ENCODE measurements around the gene COPZ1. TPM values are rescaled to one million over a fixed set of nuclear protein-coding genes. Genes with fewer than 3 reads are reported as not detected.
"Not testable (repeated sequence)": the region's sequence is repeated elsewhere in the genome, so short reads cannot be mapped to it uniquely, and the experiment has no call there.

Gene COPZ1
- total RNA-seq, 1 experiment from 2014 or later: 117 TPM

GRCh38 chr12:54337280-54337842 lies 12.4 kb downstream of the COPZ1 start:
- Histone ChIP-seq H3K27me3 (ENCODE audit: control insufficient read depth, insufficient read depth, low read length) (no peaks in the 10 kb centered on the region), H3K36me3 (replicated peaks; ENCODE audit: control insufficient read depth, insufficient read depth, low read length) (peaks cover 9% of the 10 kb centered on the region), H3K4me3 (ENCODE audit: insufficient read depth, low read depth, low read length) (no peak overlapping the region)
- DNase-seq: no peak

- H3K27me3 ChIP-seq (ENCODE audit: control insufficient read depth, insufficient read depth, low read length): no peaks in the 10 kb centered on the region
- no peak for DNase-seq
- no peak overlapping the region for H3K4me3 ChIP-seq (ENCODE audit: insufficient read depth, low read depth, low read length)
- H3K36me3 ChIP-seq (replicated peaks; ENCODE audit: control insufficient read depth, insufficient read depth, low read length): peaks cover 11% of the 10 kb centered on the region
These were observed 13.1 kb downstream of the COPZ1 start for GRCh38 chr12:54337854-54338650.

- H3K36me3 ChIP-seq (replicated peaks; ENCODE audit: control insufficient read depth, insufficient read depth, low read length): peaks cover 15% of the 10 kb centered on the region
- no peaks in the 10 kb centered on the region for H3K27me3 ChIP-seq (ENCODE audit: control insufficient read depth, insufficient read depth, low read length)
- no peak overlapping the region for H3K4me3 ChIP-seq (ENCODE audit: insufficient read depth, low read depth, low read length)
- DNase-seq: no peak
These were observed 13.9 kb downstream of the COPZ1 start for GRCh38 chr12:54338698-54339296.

DNA sequence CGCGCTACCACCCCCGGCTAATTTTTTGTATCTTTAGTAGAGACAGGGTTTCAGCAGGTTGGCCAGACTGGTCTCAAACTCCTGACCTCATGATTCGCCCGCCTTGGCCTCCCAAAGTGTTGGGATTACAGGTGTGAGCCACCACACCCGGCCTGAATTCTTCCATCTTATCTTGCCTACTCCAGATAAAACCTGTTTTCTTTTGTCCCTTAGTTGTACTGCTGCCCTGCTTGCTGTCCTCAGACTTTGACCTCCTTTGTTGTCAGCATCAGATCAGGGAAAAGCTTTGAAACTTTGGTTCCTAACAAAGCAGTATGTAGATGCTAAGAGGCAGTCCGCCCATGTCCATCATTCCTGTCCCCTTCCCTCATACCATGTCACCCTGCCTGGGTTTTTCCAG lies 15.9 kb downstream of the COPZ1 start:
- no peaks in the 10 kb centered on the region for H3K27me3 ChIP-seq (ENCODE audit: control insufficient read depth, insufficient read depth, low read length)
- DNase-seq: no peak
- peaks cover 16% of the 10 kb centered on the region for H3K36me3 ChIP-seq (replicated peaks; ENCODE audit: control insufficient read depth, insufficient read depth, low read length)
- H3K4me3 ChIP-seq (ENCODE audit: insufficient read depth, low read depth, low read length): no peak overlapping the region

- H3K36me3 ChIP-seq (replicated peaks; ENCODE audit: control insufficient read depth, insufficient read depth, low read length): peaks cover 18% of the 10 kb centered on the region
- no peak for DNase-seq
- H3K27me3 ChIP-seq (ENCODE audit: control insufficient read depth, insufficient read depth, low read length): no peaks in the 10 kb centered on the region
- no peak overlapping the region for H3K4me3 ChIP-seq (ENCODE audit: insufficient read depth, low read depth, low read length)
These were observed 16.7 kb downstream of the COPZ1 start for GRCh38 chr12:54341378-54342300.

- H3K4me3 ChIP-seq (ENCODE audit: insufficient read depth, low read depth, low read length): no peak overlapping the region
- DNase-seq: no peak
- peaks cover 2% of the 10 kb centered on the region; the same call in 1 of the 2 replicates for H3K27me3 ChIP-seq (ENCODE audit: control insufficient read depth, insufficient read depth, low read length)
- H3K36me3 ChIP-seq (replicated peaks; ENCODE audit: control insufficient read depth, insufficient read depth, low read length): peaks cover 20% of the 10 kb centered on the region
These were observed 24.1 kb downstream of the COPZ1 start for GRCh38 chr12:54349036-54349435.

DNA sequence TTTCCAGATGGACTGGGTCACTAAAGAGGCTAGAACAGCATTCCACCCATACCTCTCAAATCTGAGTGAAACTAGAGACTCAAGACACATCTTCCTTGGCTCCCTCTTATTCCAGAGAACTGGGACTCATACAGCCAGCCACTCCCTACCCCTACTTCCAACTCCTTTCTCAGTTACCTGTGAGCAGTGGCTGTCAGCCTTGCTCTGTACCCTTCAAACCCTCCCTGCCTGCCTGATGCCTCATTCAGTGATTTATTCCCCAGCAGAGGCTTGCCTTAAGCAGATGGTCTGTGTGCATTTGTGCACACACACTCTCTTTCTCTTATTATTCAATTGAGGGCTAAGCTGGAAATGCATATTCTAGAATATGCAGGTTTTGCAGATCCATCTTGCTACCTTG lies 24.7 kb downstream of the COPZ1 start:
- no peak for DNase-seq

GRCh38 chr12:54350743-54351142 lies 25.8 kb downstream of the COPZ1 start:
- Histone ChIP-seq H3K4me3 (ENCODE audit: insufficient read depth, low read depth, low read length) (no peak overlapping the region), H3K27me3 (ENCODE audit: control insufficient read depth, insufficient read depth, low read length) (peaks cover 2% of the 10 kb centered on the region; the same call in 1 of the 2 replicates), H3K36me3 (replicated peaks; ENCODE audit: control insufficient read depth, insufficient read depth, low read length) (peaks cover 18% of the 10 kb centered on the region)
- DNase-seq: peak; percentile 64

More for the DNA sequence above, 24.7 kb downstream of the COPZ1 start:
- Histone ChIP-seq H3K27me3 (ENCODE audit: control insufficient read depth, insufficient read depth, low read length) (peaks cover 2% of the 10 kb centered on the region; the same call in 1 of the 2 replicates), H3K36me3 (replicated peaks; ENCODE audit: control insufficient read depth, insufficient read depth, low read length) (peaks cover 20% of the 10 kb centered on the region), H3K4me3 (ENCODE audit: insufficient read depth, low read depth, low read length) (no peak overlapping the region)

DNA sequence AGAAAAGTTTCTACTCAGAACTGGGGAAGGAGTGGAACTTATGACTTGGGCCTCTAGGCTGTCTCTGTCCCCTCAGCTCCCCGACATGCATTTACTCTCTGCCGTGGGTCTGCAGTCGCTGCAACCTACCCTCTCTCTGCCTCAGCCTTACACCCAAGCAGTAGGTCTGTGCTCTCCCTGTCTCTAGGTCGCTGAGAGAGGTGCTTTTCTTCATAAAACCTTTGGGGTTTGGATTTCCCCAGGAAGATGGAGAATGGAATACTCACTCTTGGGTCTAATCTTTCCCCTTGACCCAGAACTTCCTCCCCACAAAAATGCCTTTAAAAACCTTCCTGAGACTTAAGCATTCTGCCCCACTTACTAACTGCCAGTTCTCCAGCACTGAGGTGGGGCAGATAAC lies 26.4 kb downstream of the COPZ1 start:
- Histone ChIP-seq H3K36me3 (replicated peaks; ENCODE audit: control insufficient read depth, insufficient read depth, low read length) (peaks cover 17% of the 10 kb centered on the region), H3K27me3 (ENCODE audit: control insufficient read depth, insufficient read depth, low read length) (peaks cover 2% of the 10 kb centered on the region; the same call in 1 of the 2 replicates), H3K4me3 (ENCODE audit: insufficient read depth, low read depth, low read length) (no peak overlapping the region)
- DNase-seq: no peak

DNA sequence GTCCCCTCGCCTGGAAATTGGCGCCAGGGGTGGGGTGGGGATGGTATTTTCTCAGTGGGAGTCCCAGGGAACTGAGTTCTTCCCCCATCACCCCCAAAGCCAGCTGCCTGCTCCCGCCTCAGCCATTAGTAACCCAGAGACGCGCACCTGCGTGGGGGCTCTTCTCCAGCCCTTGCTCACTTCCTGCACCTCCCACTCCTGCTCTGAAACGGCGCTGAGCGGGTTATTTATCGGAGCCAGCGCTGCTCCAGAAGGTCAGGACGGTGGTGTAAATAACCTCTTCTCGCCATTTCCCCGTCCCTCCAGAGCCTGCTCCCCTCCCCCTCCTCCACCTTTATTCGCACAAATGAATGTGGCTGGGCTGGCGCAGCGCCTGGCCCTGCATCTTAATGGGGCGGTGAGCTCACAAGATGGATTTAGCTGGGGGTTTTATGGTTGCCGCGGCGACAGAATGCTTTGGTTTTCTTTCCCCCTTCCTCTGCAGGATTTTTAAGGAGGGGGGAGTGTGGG lies 27.1 kb downstream of the COPZ1 start:
- H3K4me3 ChIP-seq (ENCODE audit: insufficient read depth, low read depth, low read length): peak overlapping the region; percentile 40
- DNase-seq: peak; percentile 78
- peaks cover 2% of the 10 kb centered on the region; the same call in 1 of the 2 replicates for H3K27me3 ChIP-seq (ENCODE audit: control insufficient read depth, insufficient read depth, low read length)
- peaks cover 15% of the 10 kb centered on the region for H3K36me3 ChIP-seq (replicated peaks; ENCODE audit: control insufficient read depth, insufficient read depth, low read length)

DNA sequence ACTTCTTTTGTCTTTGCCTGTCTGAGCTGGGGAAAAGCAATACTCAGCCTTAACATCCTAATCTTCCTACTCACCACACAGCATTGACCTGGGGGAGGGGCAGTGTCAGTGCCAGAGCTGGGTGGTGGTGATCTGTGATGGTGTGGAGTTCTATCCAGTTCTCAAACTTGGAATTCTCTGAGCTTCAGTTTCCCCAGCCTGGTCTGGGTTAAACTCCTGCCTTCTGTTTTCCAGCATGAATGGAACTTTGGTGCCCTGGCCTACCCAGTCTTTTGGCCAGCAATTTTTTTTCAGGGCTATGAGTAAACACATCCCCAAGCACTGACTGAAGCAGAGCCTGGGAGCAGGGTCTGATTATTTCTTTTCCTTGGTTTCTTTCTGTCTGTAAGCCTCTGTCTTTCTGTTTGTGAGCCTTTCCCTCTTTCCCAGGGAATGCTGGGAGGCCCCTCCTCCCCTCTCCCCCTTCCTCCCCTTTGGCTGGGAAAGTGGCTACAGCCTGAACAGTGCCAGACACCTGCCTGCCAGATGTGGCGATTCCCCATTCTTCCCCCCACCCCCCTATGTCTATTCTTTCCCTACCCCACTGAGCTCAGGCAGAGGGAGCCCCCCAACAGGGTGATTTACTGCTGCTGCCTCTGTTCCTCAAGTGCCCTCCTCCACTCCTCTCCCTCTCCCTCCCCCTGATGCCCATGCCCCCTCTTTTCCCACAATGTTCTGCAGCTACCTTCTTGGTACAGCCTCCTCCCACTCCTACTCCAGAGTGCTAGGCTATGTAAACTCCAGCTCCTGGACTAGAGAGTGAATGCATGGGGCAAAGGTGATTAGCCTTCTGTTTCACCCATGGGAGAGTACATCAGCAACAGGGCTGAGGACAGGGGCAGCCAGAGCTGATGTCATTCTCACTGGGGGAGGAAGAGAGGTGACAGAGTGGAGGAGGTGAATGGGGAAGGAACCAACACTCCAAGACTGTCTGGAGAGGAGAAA lies 28.3 kb downstream of the COPZ1 start:
- DNase-seq: peak; percentile 62
- peaks cover 2% of the 10 kb centered on the region; the same call in 1 of the 2 replicates for H3K27me3 ChIP-seq (ENCODE audit: control insufficient read depth, insufficient read depth, low read length)
- no peak overlapping the region for H3K4me3 ChIP-seq (ENCODE audit: insufficient read depth, low read depth, low read length)

GRCh38 chr12:54354271-54354670 lies 29.3 kb downstream of the COPZ1 start:
- H3K27me3 ChIP-seq (ENCODE audit: control insufficient read depth, insufficient read depth, low read length); H3K36me3 ChIP-seq (replicated peaks; ENCODE audit: control insufficient read depth, insufficient read depth, low read length); H3K4me3 ChIP-seq (ENCODE audit: insufficient read depth, low read depth, low read length); DNase-seq: not testable (repeated sequence)

More for the DNA sequence above, 28.3 kb downstream of the COPZ1 start:
- peaks cover 9% of the 10 kb centered on the region for H3K36me3 ChIP-seq (replicated peaks; ENCODE audit: control insufficient read depth, insufficient read depth, low read length)
